GM18868 (cell line): ENCODE measurements around the gene UCK1.

Experiments
- ATAC-seq: cut with Tn5 transposase; IDR thresholded peaks from one replicate; pipeline ENCODE4 v1.9.1; 2021; ENCODE audit warnings: mild to moderate bottlenecking, moderate library complexity; ENCODE audit not compliant: unreplicated experiment

UCK1 gene

GRCh38 chr9:131499254-131499767, 31.8 kb downstream of the UCK1 start:
- ATAC-seq = no peak

GRCh38 chr9:131496844-131497405, 34.1 kb downstream of the UCK1 start:
- ATAC-seq = no peak

- no peak for ATAC-seq
Observed at GRCh38 chr9:131495785-131496184, 35.3 kb downstream of the UCK1 start.

- no peak for ATAC-seq
Observed at GRCh38 chr9:131494296-131494870, 36.7 kb downstream of the UCK1 start.

- no peak for ATAC-seq
Observed at GRCh38 chr9:131492070-131492469, 39.0 kb downstream of the UCK1 start.

GRCh38 chr9:131491001-131491710, 39.9 kb downstream of the UCK1 start:
- no peak for ATAC-seq

GRCh38 chr9:131490514-131490913, 40.5 kb downstream of the UCK1 start:
- ATAC-seq = no peak

- no peak for ATAC-seq
Observed at GRCh38 chr9:131487621-131488031, 43.4 kb downstream of the UCK1 start.

- no peak for ATAC-seq
Observed at GRCh38 chr9:131487001-131487400, 44.1 kb downstream of the UCK1 start.

- no peak for ATAC-seq
Observed at GRCh38 chr9:131485728-131486422, 45.2 kb downstream of the UCK1 start.

GRCh38 chr9:131485206-131485605, 45.9 kb downstream of the UCK1 start:
- no peak for ATAC-seq

- ATAC-seq = no peak
Observed at GRCh38 chr9:131484560-131485185, 46.4 kb downstream of the UCK1 start.

- ATAC-seq = no peak
Observed at GRCh38 chr9:131484051-131484445, 47.0 kb downstream of the UCK1 start.

GRCh38 chr9:131483319-131484050, 47.6 kb downstream of the UCK1 start:
- ATAC-seq = no peak

GRCh38 chr9:131482343-131483006, 48.6 kb downstream of the UCK1 start:
- no peak for ATAC-seq

- no peak for ATAC-seq
Observed at GRCh38 chr9:131481441-131482342, 49.4 kb downstream of the UCK1 start.

- ATAC-seq = no peak
Observed at GRCh38 chr9:131480258-131480657, 50.8 kb downstream of the UCK1 start.

- ATAC-seq = no peak
Observed at GRCh38 chr9:131478911-131479310, 52.2 kb downstream of the UCK1 start.

- no peak for ATAC-seq
Observed at GRCh38 chr9:131478421-131478868, 52.6 kb downstream of the UCK1 start.
